Dermis microvascular lymphatic vessel endothelial cell (primary cell): ENCODE results near the gene KRTAP5-4. TPM values are rescaled to one million over a fixed set of nuclear protein-coding genes. Genes with fewer than 3 reads are reported as not detected.
"Not testable (repeated sequence)": the region's sequence is repeated elsewhere in the genome, so short reads cannot be mapped to it uniquely, and the experiment has no call there.

ENCODE experiments used
- DNase-seq, 2 donors: peaks; one replicate each; pipeline versions ENCODE4 v3.0.0 to v3.0.0-alpha.2; 2010; ENCODE audit warnings: low read depth in 2 of 2
- total RNA-seq: library from RNA; depleted of rRNA; stranded (reverse); fragments of >200 nt; gene quantifications from 2 replicates; pipeline ENCODE4 v1.2.1, GENCODE V29; 2014

Gene KRTAP5-4
- total RNA-seq, result not detected in 2 replicates

GRCh38 chr11:1622086-1622485 lies at the start of gene KRTAP5-4:
TSS of gene KRTAP5-4 (minus strand) at chr11:1622138. CDS start at chr11:1622093, 45 bp downstream.
- no peak for DNase-seq

- DNase-seq, result no peak
Measured at GRCh38 chr11:1671658-1672057, 49.7 kb upstream of the KRTAP5-4 start.

- no peak for DNase-seq
Measured at GRCh38 chr11:1670905-1671371, 49.0 kb upstream of the KRTAP5-4 start.

GRCh38 chr11:1670457-1670856 lies 48.5 kb upstream of the KRTAP5-4 start:
- not testable (repeated sequence) for DNase-seq

- DNase-seq, result no peak
Measured at GRCh38 chr11:1669546-1670218, 47.7 kb upstream of the KRTAP5-4 start.

GRCh38 chr11:1668911-1669473 lies 47.1 kb upstream of the KRTAP5-4 start:
- no peak for DNase-seq

- DNase-seq, result no peak
Measured at GRCh38 chr11:1667906-1668305, 46.0 kb upstream of the KRTAP5-4 start.

- DNase-seq, result no peak
Measured at GRCh38 chr11:1667121-1667850, 45.3 kb upstream of the KRTAP5-4 start.

- DNase-seq, result no peak
Measured at GRCh38 chr11:1665313-1665712, 43.4 kb upstream of the KRTAP5-4 start.

- DNase-seq, result not testable (repeated sequence)
Measured at GRCh38 chr11:1662699-1663283, 40.9 kb upstream of the KRTAP5-4 start.

GRCh38 chr11:1661454-1662269 lies 39.7 kb upstream of the KRTAP5-4 start:
- DNase-seq, result not testable (repeated sequence)

- no peak for DNase-seq
Measured at GRCh38 chr11:1660111-1660867, 38.4 kb upstream of the KRTAP5-4 start.

- no peak for DNase-seq
Measured at GRCh38 chr11:1659506-1659905, 37.6 kb upstream of the KRTAP5-4 start.

- DNase-seq, result no peak
Measured at GRCh38 chr11:1656670-1657069, 34.7 kb upstream of the KRTAP5-4 start.

- no peak for DNase-seq
Measured at GRCh38 chr11:1656061-1656441, 34.1 kb upstream of the KRTAP5-4 start.

GRCh38 chr11:1655168-1656060 lies 33.5 kb upstream of the KRTAP5-4 start:
- DNase-seq, result no peak

- peak; percentile 51 to 53 for DNase-seq
Measured at GRCh38 chr11:1654388-1655167, 32.6 kb upstream of the KRTAP5-4 start.

- DNase-seq, result no peak
Measured at GRCh38 chr11:1653541-1654387, 31.8 kb upstream of the KRTAP5-4 start.
